ENCODE results near the gene LIMK2.

GRCh38 chr22:31328544-31328960 lies 116.5 kb downstream of the LIMK2 start:
- TF ChIP-seq, protein P1, sequence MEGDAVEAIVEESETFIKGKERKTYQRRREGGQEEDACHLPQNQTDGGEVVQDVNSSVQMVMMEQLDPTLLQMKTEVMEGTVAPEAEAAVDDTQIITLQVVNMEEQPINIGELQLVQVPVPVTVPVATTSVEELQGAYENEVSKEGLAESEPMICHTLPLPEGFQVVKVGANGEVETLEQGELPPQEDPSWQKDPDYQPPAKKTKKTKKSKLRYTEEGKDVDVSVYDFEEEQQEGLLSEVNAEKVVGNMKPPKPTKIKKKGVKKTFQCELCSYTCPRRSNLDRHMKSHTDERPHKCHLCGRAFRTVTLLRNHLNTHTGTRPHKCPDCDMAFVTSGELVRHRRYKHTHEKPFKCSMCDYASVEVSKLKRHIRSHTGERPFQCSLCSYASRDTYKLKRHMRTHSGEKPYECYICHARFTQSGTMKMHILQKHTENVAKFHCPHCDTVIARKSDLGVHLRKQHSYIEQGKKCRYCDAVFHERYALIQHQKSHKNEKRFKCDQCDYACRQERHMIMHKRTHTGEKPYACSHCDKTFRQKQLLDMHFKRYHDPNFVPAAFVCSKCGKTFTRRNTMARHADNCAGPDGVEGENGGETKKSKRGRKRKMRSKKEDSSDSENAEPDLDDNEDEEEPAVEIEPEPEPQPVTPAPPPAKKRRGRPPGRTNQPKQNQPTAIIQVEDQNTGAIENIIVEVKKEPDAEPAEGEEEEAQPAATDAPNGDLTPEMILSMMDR (IDR thresholded peaks at IDR 0.05) = no peak
- no peak for TF ChIP-seq POLR2A (IDR thresholded peaks at IDR 0.05)
